GM18505 (cell line): ENCODE measurements around the gene HIPK4.
"Not testable (repeated sequence)": the region's sequence is repeated elsewhere in the genome, so short reads cannot be mapped to it uniquely, and the experiment has no call there.

Source experiments
- ATAC-seq: cut with Tn5 transposase; IDR thresholded peaks from one replicate; pipeline ENCODE4 v1.9.1; 2021; ENCODE audit not compliant: unreplicated experiment
- POLR2A ChIP-seq: IDR thresholded peaks from 4 replicates; pipeline ENCODE4 v1.6.1; 2011; ENCODE audit warnings: borderline replicate concordance; ENCODE audit not compliant: insufficient read depth, insufficient read length; ENCODE audit errors: extremely low read depth

Gene HIPK4

DNA sequence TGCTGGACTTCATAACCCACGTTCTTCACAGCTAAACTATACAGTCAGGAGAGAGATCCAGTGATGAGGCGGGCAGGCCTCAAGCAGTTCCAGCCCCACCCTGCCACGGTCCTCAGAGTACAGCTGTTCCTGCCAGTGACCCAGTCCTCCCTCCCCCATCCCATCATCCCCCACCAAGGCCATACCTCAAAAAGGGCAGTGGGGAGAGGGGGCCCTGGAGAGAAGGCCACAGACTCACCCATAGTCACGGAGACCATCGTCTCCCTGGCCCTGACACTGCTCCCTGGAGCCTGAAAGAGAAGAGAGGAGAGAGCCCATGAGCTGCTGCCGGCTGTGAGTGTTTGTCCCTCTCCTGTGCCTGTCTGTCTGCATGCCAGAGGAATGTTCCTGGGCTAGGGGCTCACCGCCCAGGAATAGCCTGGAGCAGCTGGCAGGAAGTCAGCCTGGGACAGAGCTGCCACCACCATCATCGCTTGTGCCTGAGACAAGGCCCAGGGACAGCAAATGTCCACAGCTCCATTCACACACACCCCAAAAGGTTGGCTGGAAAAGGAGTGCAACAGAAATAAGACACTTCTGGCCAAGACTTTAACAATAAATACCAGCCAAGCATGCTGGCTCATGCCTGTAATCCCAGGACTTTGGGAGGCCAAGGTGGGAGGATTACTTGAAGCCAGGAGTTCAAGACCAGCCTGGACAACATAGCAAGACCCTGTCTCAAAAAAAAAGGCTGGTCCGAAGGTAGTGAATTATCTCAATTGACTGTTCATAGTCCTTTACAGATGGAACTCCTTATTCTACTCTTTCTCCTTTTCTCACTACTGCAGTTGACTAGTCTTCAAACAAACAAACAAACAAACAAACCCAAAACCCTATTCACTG is 48.1 kb downstream of the HIPK4 start:
- no peak for ATAC-seq
- TF ChIP-seq POLR2A, result no peak

GRCh38 chr19:40339018-40339728 is 50.8 kb downstream of the HIPK4 start:
- ATAC-seq, result no peak
- TF ChIP-seq POLR2A, result no peak

DNA sequence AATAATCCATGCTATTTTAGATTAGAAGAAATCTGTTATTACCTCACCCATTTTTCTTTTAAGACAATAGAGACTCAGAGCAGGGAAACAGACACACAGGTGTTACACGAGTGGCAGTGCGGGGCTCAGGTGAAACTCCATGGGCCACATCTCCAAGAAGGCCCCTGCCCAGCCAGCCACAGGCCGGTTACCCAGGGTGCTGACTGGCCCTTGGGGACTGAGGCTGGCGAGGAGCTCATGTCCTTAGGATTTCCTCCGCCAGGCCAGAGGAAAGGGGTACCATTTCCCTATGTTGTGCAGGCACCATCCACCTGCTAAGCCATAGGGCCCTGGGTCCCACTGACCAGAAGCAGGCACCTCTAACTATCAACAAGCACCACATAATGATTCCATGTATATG is 52.4 kb downstream of the HIPK4 start:
- no peak for TF ChIP-seq POLR2A
- no peak for ATAC-seq

DNA sequence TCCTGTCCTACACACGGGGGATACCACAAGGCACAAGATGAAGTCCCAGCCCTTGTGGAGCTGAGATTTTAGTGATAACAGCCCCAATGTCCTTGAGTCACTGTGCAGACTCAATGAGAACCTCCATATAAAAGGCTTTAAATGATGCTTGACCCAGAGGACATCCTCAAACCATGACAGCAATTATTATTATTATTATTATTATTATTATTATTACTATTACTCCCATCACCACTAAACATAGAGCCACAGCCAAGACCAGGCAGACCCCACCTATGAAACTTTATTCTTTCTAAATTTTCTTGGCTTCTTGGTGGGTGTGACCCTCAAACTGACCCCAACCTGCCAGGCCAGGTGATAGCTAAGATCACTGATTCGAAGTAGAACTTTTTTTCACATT is 52.9 kb downstream of the HIPK4 start:
- no peak for ATAC-seq
- TF ChIP-seq POLR2A, result no peak

- ATAC-seq, result no peak
- TF ChIP-seq POLR2A, result no peak
These were observed 53.4 kb downstream of the HIPK4 start for GRCh38 chr19:40336601-40336900.

DNA sequence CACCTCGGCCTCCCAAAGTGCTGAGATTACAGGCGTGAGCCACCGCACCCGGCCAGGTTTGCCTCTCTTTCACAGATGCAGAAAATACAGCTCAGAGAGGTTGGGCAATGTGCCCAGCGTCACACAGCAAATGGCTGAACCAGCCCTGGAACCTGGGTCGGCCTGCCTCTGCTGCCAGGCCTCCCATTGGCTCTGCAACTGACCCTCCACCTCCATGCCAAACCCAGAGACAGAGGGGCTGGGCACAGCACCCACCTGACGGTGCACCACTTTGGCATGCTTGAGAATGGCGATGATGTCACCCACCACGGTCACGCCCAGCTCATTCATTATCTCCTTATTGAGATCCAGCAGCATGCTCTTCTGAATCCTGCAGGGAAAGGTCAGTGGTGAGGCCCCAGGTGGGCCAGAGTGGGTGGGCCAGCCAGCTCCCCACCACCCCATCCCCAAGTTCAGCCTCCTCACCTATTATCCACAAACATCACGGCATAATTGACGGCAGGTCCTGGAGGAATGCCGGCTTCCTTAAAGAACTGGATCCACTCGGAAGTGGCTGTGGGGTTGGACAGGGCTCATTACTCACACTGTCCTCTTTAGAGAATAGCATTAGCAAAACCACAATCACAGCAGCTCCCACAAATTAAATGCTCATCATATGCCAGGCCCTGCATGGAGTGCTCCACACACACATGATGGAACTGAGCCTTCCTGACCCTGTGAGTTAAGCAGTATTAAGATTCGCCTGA is 54.0 kb downstream of the HIPK4 start:
- TF ChIP-seq POLR2A, result no peak
- ATAC-seq, result no peak

DNA sequence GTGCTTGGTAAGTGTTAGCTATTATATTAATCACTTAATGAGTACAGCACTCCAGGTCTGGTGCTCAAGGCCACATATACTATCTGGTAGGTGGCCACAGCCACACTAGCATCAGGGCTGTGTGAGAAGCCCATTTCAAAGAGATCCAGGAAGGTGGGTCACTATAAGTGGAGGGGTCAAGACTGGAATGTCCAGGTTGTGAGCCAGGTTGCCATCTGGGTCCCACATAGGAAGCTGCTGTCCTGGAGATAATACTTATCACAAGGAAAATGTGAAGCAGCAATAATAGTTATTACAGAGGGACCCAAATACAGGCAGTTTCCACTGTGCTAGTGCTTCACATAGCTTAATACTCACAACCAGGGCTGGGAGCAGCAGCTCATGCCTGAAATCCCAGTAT is 54.9 kb downstream of the HIPK4 start:
- TF ChIP-seq POLR2A, result no peak
- ATAC-seq, result no peak

- not testable (repeated sequence) for ATAC-seq
These were observed 56.9 kb downstream of the HIPK4 start for GRCh38 chr19:40333083-40333482.

GRCh38 chr19:40332669-40333068 is 57.3 kb downstream of the HIPK4 start:
- no peak for TF ChIP-seq POLR2A
- ATAC-seq, result no peak

DNA sequence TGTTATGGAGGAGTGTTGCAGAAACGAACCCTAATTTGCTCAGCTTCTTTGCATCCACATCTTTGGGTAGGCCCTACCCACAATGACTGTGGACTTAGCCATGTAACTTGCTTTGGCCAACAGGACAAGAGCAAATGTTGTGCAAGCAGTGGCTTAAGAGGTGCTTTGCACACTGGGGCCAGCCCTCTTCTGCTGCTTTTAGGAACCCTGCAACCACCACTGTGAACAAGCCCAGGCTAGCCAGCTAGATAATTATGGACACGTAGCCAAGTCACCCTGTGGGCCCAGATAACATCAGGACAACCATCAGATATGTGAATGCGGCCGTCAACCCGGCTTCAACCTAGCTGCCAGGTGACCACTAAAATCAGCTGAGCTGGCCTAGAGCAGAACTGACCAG is 58.9 kb downstream of the HIPK4 start:
- ATAC-seq, result no peak
- TF ChIP-seq POLR2A, result no peak
